Gastrocnemius medialis (tissue), 4 donors: ENCODE measurements around the gene CACNA1C. TPM values are rescaled to one million over a fixed set of nuclear protein-coding genes. Genes with fewer than 3 reads are reported as not detected.

Experiments used
- ATAC-seq, 2 donors: fragments of 150-250 bp; one replicate each; pipeline ENCODE4 v1.9.1; 2016
- DNase-seq, 2 donors: peaks; one replicate each; pipeline ENCODE4 v3.0.0-alpha.2; 2019
- H3K27ac ChIP-seq, 4 donors: fragments of 200-600 bp; sonication (generic); 1 replicate in 1 of 4; 2 replicates in 3 of 4; pipeline ENCODE4 v1.5.1; 2016 to 2018; ENCODE audit warnings: mild to moderate bottlenecking in 2 of 4, moderate library complexity in 1 of 4
- H3K27me3 ChIP-seq, 3 donors: fragments of 200-600 bp; sonication (generic) in 2 of 3; 1 replicate in 1 of 3; 2 replicates in 2 of 3; pipeline versions ENCODE4 v1.5.1 to v1.6.0; 2016 to 2019; ENCODE audit warnings: mild to moderate bottlenecking in 1 of 3, moderate library complexity in 1 of 3
- H3K36me3 ChIP-seq, 2 donors: fragments of 200-600 bp; sonication (generic) in 1 of 2; one replicate each; pipeline ENCODE4 v1.5.1; 2017 to 2018
- H3K4me1 ChIP-seq, 2 donors: fragments of 200-600 bp; sonication (generic) in 1 of 2; one replicate each; pipeline ENCODE4 v1.5.1; 2016 to 2017; ENCODE audit warnings: mild to moderate bottlenecking in 2 of 2
- H3K4me3 ChIP-seq, 4 donors: fragments of 200-600 bp; sonication (generic) in 3 of 4; 1 replicate in 1 of 4; 2 replicates in 3 of 4; pipeline ENCODE4 v1.5.1; 2016 to 2019; ENCODE audit warnings: mild to moderate bottlenecking in 2 of 4
- H3K9me3 ChIP-seq, 3 donors: fragments of 200-600 bp; sonication (generic) in 2 of 3; 1 replicate in 1 of 3; 2 replicates in 2 of 3; pipeline ENCODE4 v1.5.1; 2016 to 2019
- CTCF ChIP-seq, 5 experiments: fragments of 450-650 bp in 3 of 5; fragments of 200-600 bp in 2 of 5; sonication (generic) in 2 of 5; IDR thresholded peaks in 4 of 5; conservative IDR thresholded peaks in 1 of 5; 1 replicate in 4 of 5; 2 replicates in 1 of 5; pipeline ENCODE4 v1.5.1; 2016 to 2019; ENCODE audit warnings: antibody characterized with exemption in 5 of 5, mild to moderate bottlenecking in 3 of 5, moderate library complexity in 3 of 5
- POLR2A ChIP-seq, 2 donors: fragments of 450-650 bp; IDR thresholded peaks; one replicate each; pipeline ENCODE4 v1.6.1; 2017; ENCODE audit warnings: antibody characterized with exemption in 2 of 2, mild to moderate bottlenecking in 2 of 2, moderate library complexity in 2 of 2
- in situ Hi-C, 4 donors: fragments of 200-750 bp; cut with MboI; loops; one replicate each; pipeline versions ENCODE4 v1.15.0 to v1.8.0; 2017; ENCODE audit warnings: low sequenced_read_pairs in 4 of 4
- intact Hi-C: fragments of 100-400 bp; cut with DNase I; formaldehyde crosslinking; loops from one replicate; pipeline ENCODE4 v1.15.1; 2023; ENCODE audit warnings: low total_unique reads
- total RNA-seq, 4 donors: library from RNA; depleted of rRNA; stranded (reverse); fragments of >200 nt; gene quantifications; one replicate each; pipeline versions ENCODE4 v1.1.0 to v1.2.3, GENCODE V29; 2016

Gene CACNA1C
- total RNA-seq, 4 donors from 2014 or later, result 0.80 to 1.8 (median 0.91) TPM

DNA sequence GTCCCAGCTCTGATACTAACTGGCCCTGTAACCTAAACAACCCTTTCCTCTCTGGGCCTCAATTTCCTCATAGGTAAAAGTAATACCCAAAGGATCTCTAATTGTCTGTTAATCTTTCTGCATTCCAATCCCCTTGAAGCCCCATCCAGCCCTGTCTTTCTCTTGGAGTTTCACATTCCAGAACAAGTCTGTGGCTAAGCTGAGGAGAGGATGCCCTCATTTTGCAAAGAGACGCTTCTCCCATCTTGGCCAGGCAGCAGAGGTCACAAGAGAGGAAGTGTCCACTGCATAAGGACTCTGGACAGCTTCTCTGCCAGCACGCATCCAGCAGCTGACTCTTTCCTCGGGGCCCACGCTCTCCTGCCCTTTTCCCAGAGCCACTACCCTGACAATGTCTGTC lies 478.6 kb downstream of the CACNA1C start:
- DNase-seq (no peak), ATAC-seq (no peak)
- TF ChIP-seq CTCF (IDR thresholded peaks at IDR 0.05 in 4 of 5, conservative IDR thresholded peaks at IDR 0.05 in 1 of 5), result no peak
- no peak for TF ChIP-seq POLR2A (IDR thresholded peaks at IDR 0.05)
- no peaks in the 10 kb centered on the region for H3K36me3 ChIP-seq
- no peak overlapping the region for H3K27ac ChIP-seq
- H3K9me3 ChIP-seq, result no peaks in the 10 kb centered on the region
- H3K4me1 ChIP-seq, result no peaks in the 10 kb centered on the region
- H3K27me3 ChIP-seq, result no peaks in the 10 kb centered on the region
- in situ Hi-C loops (no loop called here), intact Hi-C loops (no loop called here)
- H3K4me3 ChIP-seq, result no peak overlapping the region

DNA sequence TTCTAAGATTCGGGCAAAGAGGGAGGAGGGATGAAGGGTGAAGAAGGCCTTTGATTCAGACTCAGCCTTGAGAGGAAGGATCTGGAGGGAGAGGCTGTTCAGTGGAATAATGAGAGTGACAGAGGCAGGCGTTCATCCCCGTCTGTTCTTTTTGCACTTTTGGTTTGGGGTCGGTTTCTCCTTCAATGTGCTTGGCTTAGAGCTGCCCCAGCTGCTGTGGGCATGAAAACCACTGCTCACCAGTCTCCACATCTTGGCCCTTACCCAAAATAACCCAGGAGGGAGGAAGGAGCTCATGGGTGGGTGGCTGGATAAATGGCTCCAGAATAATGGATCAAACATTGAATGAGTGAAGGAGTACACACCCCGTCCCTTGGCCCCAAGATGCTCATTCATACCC lies 480.2 kb downstream of the CACNA1C start:
- DNase-seq, result no peak
- H3K36me3 ChIP-seq, result no peaks in the 10 kb centered on the region
- TF ChIP-seq CTCF (IDR thresholded peaks at IDR 0.05 in 4 of 5, conservative IDR thresholded peaks at IDR 0.05 in 1 of 5) (no peak), POLR2A (IDR thresholded peaks at IDR 0.05) (no peak)
- H3K27ac ChIP-seq, result no peak overlapping the region
- no peaks in the 10 kb centered on the region for H3K4me1 ChIP-seq
- no peaks in the 10 kb centered on the region for H3K9me3 ChIP-seq
- no peak overlapping the region for H3K4me3 ChIP-seq
- ATAC-seq, result no peak
- in situ Hi-C loops (no loop called here), intact Hi-C loops (no loop called here)
- H3K27me3 ChIP-seq, result no peaks in the 10 kb centered on the region

- in situ Hi-C loops (no loop called here), intact Hi-C loops (no loop called here)
- no peak overlapping the region for H3K4me3 ChIP-seq
- H3K27ac ChIP-seq, result no peak overlapping the region
- no peak for TF ChIP-seq POLR2A (IDR thresholded peaks at IDR 0.05)
- TF ChIP-seq CTCF (IDR thresholded peaks at IDR 0.05 in 4 of 5, conservative IDR thresholded peaks at IDR 0.05 in 1 of 5), result no peak
- DNase-seq, result no peak
- no peak for ATAC-seq
- no peaks in the 10 kb centered on the region for H3K27me3 ChIP-seq
- H3K36me3 ChIP-seq, result no peaks in the 10 kb centered on the region
- no peaks in the 10 kb centered on the region for H3K9me3 ChIP-seq
- H3K4me1 ChIP-seq, result no peaks in the 10 kb centered on the region
These were observed 482.9 kb downstream of the CACNA1C start for GRCh38 chr12:2535583-2536204.

DNA sequence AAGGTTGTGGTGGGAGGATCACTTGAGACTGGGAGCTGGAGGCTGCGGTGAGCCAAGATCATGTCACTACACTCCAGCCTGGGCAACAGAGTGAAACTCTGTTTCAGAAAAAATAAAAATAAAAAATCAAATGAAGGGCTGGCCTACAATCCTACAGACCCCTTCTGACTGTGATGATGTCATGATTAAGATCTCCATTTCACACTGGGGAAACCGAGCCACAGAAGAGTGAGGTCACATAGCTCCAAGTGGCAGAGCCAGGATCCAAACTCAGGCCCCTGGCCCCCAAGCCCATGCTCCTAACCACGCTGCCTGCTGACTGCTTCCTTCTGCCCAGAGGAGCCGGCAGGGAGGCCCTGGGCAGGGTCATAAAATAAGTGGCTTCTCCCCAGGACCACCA lies 483.9 kb downstream of the CACNA1C start:
- TF ChIP-seq POLR2A (IDR thresholded peaks at IDR 0.05) (no peak), CTCF (IDR thresholded peaks at IDR 0.05 in 4 of 5, conservative IDR thresholded peaks at IDR 0.05 in 1 of 5) (no peak)
- H3K4me3 ChIP-seq, result no peak overlapping the region
- H3K9me3 ChIP-seq, result no peaks in the 10 kb centered on the region
- no peaks in the 10 kb centered on the region for H3K36me3 ChIP-seq
- ATAC-seq (no peak), DNase-seq (no peak)
- H3K27ac ChIP-seq, result no peak overlapping the region
- intact Hi-C loops, result no loop called here
- H3K27me3 ChIP-seq, result no peaks in the 10 kb centered on the region
- no peaks in the 10 kb centered on the region for H3K4me1 ChIP-seq
- in situ Hi-C loops, result no loop called here
